Thyroid gland (tissue), 4 donors: ENCODE data around the gene TFF3. TPM values are rescaled to one million over a fixed set of nuclear protein-coding genes. Genes with fewer than 3 reads are reported as not detected.

Experiments used
- DNase-seq, 2 donors: peaks; one replicate each; pipeline ENCODE4 v3.0.0-alpha.2; 2019
- H3K27ac ChIP-seq, 3 donors: fragments of 200-600 bp; sonication (generic); 1 replicate in 2 of 3; 2 replicates in 1 of 3; pipeline ENCODE4 v1.5.1; 2016 to 2019; ENCODE audit warnings: mild to moderate bottlenecking in 1 of 3, moderate library complexity in 1 of 3
- H3K27me3 ChIP-seq: fragments of 200-600 bp; sonication (generic); one replicate; pipeline ENCODE4 v1.5.1; 2019
- H3K36me3 ChIP-seq, 2 donors: fragments of 200-600 bp; sonication (generic); one replicate each; pipeline ENCODE4 v1.5.1; 2016 to 2019
- H3K4me1 ChIP-seq, 2 donors: fragments of 200-600 bp; sonication (generic); one replicate each; pipeline ENCODE4 v1.5.1; 2017 to 2019
- H3K4me3 ChIP-seq, 3 donors: fragments of 200-600 bp; sonication (generic); replicated peaks in 1 of 3; 1 replicate in 2 of 3; 2 replicates in 1 of 3; pipeline ENCODE4 v1.5.1; 2016; ENCODE audit warnings: mild to moderate bottlenecking in 1 of 3
- H3K9me3 ChIP-seq: fragments of 200-600 bp; sonication (generic); one replicate; pipeline ENCODE4 v1.5.1; 2017
- CTCF ChIP-seq, 6 experiments: fragments of 200-600 bp in 3 of 6; fragments of 450-650 bp in 3 of 6; sonication (generic) in 3 of 6; IDR thresholded peaks; one replicate each; pipeline ENCODE4 v1.5.1; 2016 to 2019; ENCODE audit warnings: antibody characterized with exemption in 6 of 6, mild to moderate bottlenecking in 2 of 6, inconsistent platforms in 1 of 6, moderate library complexity in 1 of 6
- POLR2A ChIP-seq, 2 donors: fragments of 450-650 bp; IDR thresholded peaks; one replicate each; pipeline ENCODE4 v1.6.1; 2017; ENCODE audit warnings: antibody characterized with exemption in 2 of 2, mild to moderate bottlenecking in 2 of 2, moderate library complexity in 1 of 2
- WGBS, 2 donors: methylation state at CpG; one replicate each; pipeline ENCODE4 v1.1.5; 2017; 5-methylcytosine and 5-hydroxymethylcytosine counted together
- intact Hi-C: fragments of 100-400 bp; cut with DNase I; formaldehyde crosslinking; loops from one replicate; pipeline ENCODE4 v1.15.1; 2023
- total RNA-seq, 4 donors: library from RNA; depleted of rRNA; stranded (reverse); fragments of >200 nt; gene quantifications; one replicate each; pipeline ENCODE4 v1.2.3, GENCODE V29; 2016

The TFF3 gene
- total RNA-seq, 4 donors from 2014 or later, result 246 to 4,817 (median 914) TPM

- no peaks in the 10 kb centered on the region for H3K9me3 ChIP-seq
- H3K4me3 ChIP-seq, result no peak overlapping the region
- no peaks in the 10 kb centered on the region for H3K27me3 ChIP-seq
- H3K4me1 ChIP-seq, result no peaks in the 10 kb centered on the region
- DNase-seq, result no peak
- 85 to 91% methylated on average over 12 of the region's 12 CpGs for WGBS, 2 donors
- intact Hi-C loops, result no loop called here
- H3K36me3 ChIP-seq, result peaks cover 0 to 3% of the 10 kb centered on the region in 2 donors
- no peak for TF ChIP-seq CTCF (IDR thresholded peaks at IDR 0.05)
- TF ChIP-seq POLR2A (IDR thresholded peaks at IDR 0.05), result no peak
- no peak overlapping the region for H3K27ac ChIP-seq
These were observed 28.8 kb downstream of the TFF3 start for GRCh38 chr21:42286416-42286815.

GRCh38 chr21:42285569-42286245, 29.5 kb downstream of the TFF3 start:
- no peaks in the 10 kb centered on the region for H3K4me1 ChIP-seq
- H3K36me3 ChIP-seq, result peaks cover 0 to 3% of the 10 kb centered on the region in 2 donors
- H3K4me3 ChIP-seq, result no peak overlapping the region
- WGBS, 2 donors, result 85 to 87% methylated on average over 13 of the region's 13 CpGs
- TF ChIP-seq CTCF (IDR thresholded peaks at IDR 0.05) (no peak), POLR2A (IDR thresholded peaks at IDR 0.05) (no peak)
- no peaks in the 10 kb centered on the region for H3K27me3 ChIP-seq
- no peak overlapping the region for H3K27ac ChIP-seq
- no peaks in the 10 kb centered on the region for H3K9me3 ChIP-seq
- intact Hi-C loops, result no loop called here
- no peak for DNase-seq

GRCh38 chr21:42282715-42283114, 32.5 kb downstream of the TFF3 start:
- H3K27me3 ChIP-seq, result no peaks in the 10 kb centered on the region
- TF ChIP-seq CTCF (IDR thresholded peaks at IDR 0.05) (no peak), POLR2A (IDR thresholded peaks at IDR 0.05) (no peak)
- 94 to 98% methylated on average over 8 to 12 of the region's 12 CpGs for WGBS, 2 donors
- H3K4me1 ChIP-seq, result no peaks in the 10 kb centered on the region
- DNase-seq, result no peak
- intact Hi-C loops, result no loop called here
- no peak overlapping the region for H3K27ac ChIP-seq
- H3K9me3 ChIP-seq, result no peaks in the 10 kb centered on the region
- H3K4me3 ChIP-seq, result no peak overlapping the region
- no peaks in the 10 kb centered on the region for H3K36me3 ChIP-seq

- DNase-seq, result no peak
- no peaks in the 10 kb centered on the region for H3K4me1 ChIP-seq
- TF ChIP-seq CTCF (IDR thresholded peaks at IDR 0.05), result no peak
- TF ChIP-seq POLR2A (IDR thresholded peaks at IDR 0.05), result no peak
- intact Hi-C loops, result no loop called here
- no peak overlapping the region for H3K27ac ChIP-seq
- WGBS, 2 donors, result 95 to 99% methylated on average over 10 to 15 of the region's 18 CpGs
- H3K4me3 ChIP-seq, result no peak overlapping the region
- H3K9me3 ChIP-seq, result no peaks in the 10 kb centered on the region
- no peaks in the 10 kb centered on the region for H3K36me3 ChIP-seq
- no peaks in the 10 kb centered on the region for H3K27me3 ChIP-seq
These were observed 33.2 kb downstream of the TFF3 start for GRCh38 chr21:42282021-42282420.

- intact Hi-C loops, result no loop called here
- TF ChIP-seq POLR2A (IDR thresholded peaks at IDR 0.05) (no peak), CTCF (IDR thresholded peaks at IDR 0.05) (no peak)
- Histone ChIP-seq H3K27me3 (no peaks in the 10 kb centered on the region), H3K4me1 (peaks cover 0 to 2% of the 10 kb centered on the region in 2 donors), H3K4me3 (no peak overlapping the region), H3K27ac (no peak overlapping the region), H3K36me3 (no peaks in the 10 kb centered on the region), H3K9me3 (no peaks in the 10 kb centered on the region)
- no peak for DNase-seq
- 88 to 97% methylated on average over 3 to 11 of the region's 12 CpGs for WGBS, 2 donors
These were observed 34.0 kb downstream of the TFF3 start for GRCh38 chr21:42281181-42281680.
